Hippocampal formation (tissue), 2 donors: ENCODE measurements around the gene NAV1.
"Not testable (repeated sequence)": the region's sequence is repeated elsewhere in the genome, so short reads cannot be mapped to it uniquely, and the experiment has no call there.

Experiments used
- DNase-seq, 2 donors: peaks; one replicate each; lab custom pipeline; 2025; lab: John Stamatoyannopoulos, UW

Gene NAV1

DNA sequence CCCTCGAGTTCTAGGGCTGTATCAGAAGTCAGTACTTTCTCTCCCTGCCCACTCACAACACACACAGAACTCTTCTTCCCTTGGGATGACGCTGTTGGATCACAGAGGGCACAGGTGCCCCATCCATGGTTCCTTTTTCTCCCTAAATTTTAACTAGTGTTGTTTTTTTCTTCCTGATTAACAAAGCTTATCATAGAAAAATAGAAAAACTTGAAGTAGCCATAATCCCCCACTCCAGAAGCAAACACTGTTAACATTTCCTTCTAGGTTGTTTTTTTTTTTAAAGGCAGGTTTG is 27.5 kb downstream of the NAV1 start:
- no peak for DNase-seq

DNA sequence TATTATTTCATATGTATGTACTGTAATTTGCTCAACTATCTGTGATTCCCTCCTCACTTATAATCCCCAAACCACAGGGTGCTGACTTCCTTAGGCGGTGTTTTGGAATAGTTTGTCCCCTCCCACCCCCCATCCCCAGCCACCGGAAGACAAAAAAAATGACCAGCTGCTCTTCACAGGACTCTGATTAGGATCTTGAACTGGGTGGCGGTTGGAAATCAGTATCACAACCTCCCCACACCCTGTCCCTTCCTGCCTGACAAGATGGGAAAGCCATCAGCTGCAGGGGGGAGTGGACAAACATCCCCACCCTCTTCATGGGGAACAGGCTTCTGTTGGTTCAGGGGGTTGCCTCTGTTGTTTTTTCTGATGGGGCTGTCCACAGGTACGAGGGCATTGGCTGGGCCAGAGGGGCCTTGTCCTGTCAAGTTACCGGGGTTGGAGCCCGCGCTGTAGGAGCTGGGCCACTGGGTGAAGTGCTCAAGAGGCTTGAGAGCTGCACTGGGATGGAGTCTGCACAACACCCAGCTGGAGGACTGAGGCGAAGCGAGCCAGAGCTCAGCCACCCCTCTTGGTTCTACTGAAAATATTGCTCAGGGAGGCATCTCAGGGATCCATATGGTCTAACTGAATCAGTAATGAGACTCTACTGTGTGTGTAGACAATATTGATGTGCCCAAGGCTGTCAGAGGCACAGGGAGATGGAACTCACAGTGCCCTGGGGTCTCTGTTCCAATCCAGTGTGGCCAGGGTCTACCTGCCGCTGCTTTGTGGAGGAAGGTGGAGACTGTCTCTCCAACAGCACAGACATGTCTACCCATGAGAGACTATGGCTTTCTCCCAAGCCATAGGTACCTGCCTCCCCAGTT is 28.2 kb downstream of the NAV1 start:
- DNase-seq = no peak

DNA sequence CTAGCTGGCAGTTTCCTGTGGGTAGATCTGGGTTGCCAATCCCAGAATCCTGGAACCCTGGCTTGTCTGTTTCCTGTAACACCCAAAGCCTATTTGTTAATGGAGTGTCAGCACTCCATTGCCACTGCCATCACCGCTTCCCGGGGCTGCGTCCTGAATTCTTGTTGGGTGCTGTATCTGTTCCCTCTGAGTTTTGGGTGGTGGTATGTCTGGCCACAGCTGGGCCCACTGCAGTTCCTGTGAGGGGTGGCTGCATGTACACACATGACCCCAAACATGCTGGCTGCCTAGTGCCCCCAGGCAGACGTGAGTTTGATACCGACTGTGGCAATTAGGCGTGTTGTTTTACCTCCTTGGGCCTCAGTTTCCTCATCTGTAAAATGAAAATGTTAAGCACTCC is 29.3 kb downstream of the NAV1 start:
- DNase-seq = no peak

GRCh38 chr1:201568859-201569294 is 29.9 kb downstream of the NAV1 start:
- DNase-seq = no peak

DNA sequence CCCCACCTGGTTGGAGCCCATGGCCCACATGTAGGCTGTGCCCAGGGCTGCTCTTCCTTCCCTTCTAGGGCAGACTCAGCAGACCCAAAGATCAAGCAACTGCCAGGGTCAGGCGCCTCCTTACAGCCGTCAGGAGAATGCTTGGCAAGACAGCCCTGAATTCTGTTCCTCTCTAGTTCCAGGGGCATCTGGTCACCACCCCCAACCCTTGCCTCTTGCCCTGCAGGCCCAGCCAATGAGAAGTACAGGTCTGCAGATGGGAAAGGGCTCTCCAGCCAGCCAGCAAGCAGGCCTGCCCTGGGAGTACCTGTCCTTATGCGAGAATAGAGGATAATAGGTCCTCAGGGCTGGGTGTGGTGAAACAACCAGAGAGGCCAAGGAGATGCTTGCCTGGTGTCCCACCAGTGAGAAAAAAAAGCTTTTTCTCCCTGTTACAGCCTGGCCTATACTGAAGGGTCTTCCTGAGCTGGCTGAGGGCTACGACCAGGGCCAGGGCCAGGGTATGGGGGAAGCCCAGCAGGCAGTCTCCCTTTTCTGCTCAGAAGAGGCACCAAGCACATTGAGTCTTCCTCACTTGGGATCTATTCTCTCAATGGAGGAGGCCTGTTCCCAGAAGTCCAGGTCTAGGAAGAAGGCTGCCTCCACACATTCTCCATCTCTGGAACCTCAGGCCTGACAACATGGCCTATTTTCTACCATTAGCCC is 31.4 kb downstream of the NAV1 start:
- no peak for DNase-seq

DNA sequence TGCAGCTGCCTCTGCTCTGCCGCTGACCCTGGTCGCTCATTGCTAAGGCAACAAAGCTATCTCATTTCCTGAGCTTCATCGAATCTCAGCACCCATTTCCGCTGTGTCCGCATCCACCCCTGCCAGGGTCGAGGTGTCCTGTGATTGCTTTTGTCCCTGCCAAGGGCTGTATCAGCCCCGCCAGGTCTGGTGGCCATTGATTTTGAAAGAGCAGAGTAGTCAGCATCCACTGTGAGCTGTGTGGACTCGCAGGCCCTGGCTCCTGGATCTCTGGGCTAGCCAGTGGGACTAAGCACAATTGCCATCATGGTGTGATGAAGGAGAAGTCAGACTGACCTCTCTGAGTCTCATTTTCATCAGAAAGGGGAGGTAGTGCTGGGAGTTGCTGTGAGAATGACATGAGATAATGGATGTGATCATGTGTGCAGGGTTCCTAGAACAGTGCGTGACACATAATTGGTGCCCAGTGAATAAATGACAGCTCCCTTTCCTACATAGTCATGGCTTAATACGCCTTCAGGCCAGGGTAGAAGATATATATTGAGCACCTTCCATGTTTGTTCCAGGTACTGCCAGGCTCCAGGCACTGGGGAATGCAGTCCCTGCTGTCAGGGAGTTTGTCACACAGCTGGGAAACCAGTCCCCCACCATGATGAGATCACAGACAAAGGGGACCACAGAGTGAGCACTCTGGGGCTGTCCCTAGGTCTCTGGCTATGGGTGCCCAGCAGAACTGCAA is 32.1 kb downstream of the NAV1 start:
- no peak for DNase-seq

- DNase-seq = no peak
Observed at GRCh38 chr1:201573030-201573429, 34.1 kb downstream of the NAV1 start.

DNA sequence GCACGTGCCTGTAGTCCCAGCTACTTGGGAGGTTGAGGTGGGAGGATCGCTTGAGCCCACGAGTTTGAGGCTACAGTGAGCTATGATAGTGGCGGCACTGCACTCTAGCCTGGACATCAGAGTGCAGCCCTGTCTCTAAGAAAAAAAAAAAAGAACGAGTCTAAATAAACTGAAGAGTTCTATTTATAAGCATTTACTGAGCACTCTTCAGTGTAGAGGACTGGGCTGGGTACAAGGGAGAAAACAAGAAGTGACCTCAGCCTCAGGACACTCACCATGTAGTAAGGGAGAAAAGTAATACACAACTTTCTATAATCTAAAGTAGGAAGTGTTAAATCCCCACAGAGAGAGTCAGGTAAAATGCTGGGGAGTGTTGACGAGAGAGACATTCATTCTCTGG is 35.0 kb downstream of the NAV1 start:
- DNase-seq = no peak

- DNase-seq = no peak
Observed at GRCh38 chr1:201575912-201576311, 37.0 kb downstream of the NAV1 start.

DNA sequence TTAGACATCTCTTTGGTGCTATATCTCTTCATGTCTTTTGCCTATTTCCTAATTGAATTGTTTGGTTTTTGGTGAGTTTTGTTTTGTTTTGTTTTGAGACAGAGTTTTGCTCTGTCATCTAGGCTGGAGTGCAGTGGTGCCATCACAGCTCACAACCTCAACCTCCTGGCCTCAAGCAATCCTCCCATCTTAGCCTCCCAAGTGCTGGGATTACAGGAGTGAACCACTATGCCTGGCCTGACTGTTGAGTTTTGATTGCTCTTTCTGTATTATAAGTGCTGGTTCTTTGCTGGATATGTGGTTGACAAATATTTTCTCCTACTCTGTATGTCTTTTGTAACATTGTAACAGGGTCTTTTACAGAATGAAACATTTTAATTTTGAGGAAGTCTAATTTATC is 38.0 kb downstream of the NAV1 start:
- DNase-seq = no peak

DNA sequence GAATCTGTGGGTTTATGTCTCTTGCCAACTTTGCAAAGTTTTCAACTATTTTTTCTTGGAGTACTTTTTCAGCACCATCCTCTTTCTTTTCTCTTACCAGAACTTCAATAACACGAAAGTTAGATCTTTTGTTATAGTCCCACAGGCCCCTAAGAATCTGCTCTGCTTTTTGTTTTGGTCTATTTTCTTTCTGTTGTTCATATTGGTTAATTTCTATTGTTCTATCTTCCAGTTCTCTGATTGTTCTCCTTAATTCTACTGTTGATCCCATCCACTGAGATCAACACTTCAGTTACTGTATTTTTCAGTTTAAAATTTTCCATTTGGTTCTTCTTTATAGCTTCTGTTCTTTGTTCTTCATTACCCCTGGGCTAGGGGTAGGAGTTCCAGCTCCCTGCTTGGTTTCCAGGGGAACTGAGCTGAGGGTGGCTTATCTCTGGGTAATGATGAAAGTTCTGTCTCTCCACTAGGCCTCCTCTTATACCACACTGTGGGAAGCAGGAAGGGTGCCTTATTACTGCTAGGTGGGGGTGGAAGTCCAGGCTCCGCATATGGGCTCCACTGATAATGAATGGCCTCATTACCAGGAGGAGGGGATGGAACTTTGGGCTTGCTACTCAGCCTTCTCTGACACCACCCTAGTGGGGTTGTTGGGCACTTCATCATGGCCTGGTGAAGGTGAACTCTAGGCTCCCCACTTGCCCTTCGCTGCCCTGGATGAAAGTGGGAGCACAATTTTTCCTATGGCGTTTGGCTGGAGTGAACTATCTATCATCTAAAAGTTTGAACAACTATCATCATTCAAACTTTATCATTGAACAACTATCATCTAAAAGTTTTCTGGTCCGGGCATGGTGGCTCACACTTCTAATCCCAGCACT is 39.3 kb downstream of the NAV1 start:
- no peak for DNase-seq

DNA sequence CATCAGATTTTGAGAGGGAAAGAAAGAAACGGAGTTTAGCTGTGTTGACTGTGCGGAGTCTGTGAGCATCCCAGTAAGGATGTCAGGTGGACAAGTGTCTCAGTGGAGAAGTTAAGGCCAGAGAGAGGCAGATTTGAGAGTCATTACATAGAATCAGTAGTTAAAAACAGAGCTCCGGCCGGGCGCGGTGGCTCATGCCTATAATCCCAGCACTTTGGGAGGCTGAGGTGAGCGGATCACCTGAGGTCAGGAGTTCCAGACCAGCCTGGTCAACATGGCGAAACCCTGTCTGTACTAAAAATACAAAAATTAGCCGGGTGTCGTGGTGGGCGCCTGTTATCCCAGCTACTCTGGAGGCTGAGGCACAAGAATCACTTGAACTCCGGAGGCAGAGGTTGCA is 42.4 kb downstream of the NAV1 start:
- not testable (repeated sequence) for DNase-seq

DNA sequence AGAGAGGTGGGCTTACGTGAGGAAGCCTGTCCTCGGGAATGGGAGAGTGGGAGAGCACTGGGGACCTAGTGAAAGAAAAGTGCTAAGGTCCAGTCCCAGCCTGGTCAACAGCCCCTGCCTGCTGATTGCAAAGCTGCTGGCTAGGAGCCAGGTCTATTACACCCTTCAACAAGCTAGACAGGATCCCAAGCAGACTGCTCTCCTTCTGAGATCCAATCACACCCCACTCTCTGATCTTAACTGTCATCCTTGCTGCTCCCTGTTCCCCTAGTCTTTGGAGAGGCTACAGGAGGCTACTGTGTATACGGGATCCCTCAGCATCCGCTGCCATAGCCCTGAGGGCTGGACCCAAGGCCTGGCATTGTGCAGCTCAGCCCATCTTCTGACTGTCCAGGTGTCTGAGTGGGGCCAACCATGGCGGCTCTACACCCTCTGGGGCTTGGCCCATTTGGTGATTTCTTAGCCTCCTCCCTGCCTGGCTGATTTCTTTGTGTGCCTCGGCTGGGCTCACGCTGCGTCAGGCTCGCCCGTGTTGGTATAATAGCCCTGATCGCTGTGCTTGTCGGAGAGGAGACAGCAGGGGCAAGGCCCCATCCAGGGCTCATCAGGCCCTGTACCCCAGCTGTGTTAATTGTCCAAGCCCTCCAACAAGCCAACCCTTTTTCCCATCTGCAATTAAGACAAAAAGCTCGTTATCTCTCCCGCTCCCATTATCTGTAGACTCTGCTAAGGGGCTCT is 43.9 kb downstream of the NAV1 start:
- DNase-seq = no peak

GRCh38 chr1:201583663-201584062 is 44.7 kb downstream of the NAV1 start:
- no peak for DNase-seq

DNA sequence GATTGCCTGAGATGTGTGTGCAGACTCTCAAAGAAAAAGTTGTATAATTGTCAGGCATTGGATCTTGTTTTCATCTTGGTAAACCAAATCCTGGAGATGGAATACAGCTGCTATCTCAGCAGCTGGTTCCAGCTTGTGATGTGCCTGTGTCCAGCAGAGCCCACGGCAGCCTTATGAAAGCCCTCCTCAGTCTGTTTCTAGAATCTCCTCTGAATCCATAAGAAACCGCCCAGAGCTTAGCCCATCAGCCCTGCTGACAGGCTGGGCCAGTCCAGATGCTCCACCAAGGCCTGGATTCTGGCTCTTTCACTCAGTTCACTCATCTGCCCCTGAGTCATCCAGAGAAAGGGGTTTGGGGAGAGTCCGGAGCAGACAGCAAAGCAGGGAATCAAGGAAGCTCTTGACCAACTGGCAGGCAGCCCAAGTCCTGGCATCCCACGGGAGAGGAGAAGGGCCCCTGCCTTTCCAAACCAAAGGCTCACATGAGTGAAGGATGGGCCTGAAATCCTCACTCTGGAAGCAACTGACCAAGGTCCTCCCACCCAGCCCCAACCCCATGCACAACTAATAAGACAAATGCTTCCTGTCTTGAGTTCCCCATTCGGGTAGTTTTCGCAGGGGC is 45.7 kb downstream of the NAV1 start:
- DNase-seq = no peak

GRCh38 chr1:201585093-201585483 is 46.2 kb downstream of the NAV1 start:
- no peak for DNase-seq

DNA sequence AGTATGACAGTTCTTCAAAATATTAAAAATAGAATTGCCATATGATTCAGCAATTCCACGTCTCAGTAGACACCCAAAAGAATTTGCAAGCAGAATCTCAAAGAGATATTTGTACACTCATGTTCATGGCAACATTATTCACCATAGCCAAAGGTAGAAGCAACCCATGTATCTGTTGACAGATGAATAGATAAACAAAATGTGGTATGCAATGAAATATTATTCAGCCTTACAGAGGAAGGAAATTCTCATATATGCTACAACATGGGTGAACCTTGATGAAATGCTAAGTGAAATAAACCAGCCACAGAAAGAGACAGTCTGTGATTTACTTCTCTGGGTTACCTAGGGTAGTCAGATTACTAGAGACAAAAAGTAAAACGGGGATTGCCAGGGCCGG is 47.0 kb downstream of the NAV1 start:
- DNase-seq = no peak

DNA sequence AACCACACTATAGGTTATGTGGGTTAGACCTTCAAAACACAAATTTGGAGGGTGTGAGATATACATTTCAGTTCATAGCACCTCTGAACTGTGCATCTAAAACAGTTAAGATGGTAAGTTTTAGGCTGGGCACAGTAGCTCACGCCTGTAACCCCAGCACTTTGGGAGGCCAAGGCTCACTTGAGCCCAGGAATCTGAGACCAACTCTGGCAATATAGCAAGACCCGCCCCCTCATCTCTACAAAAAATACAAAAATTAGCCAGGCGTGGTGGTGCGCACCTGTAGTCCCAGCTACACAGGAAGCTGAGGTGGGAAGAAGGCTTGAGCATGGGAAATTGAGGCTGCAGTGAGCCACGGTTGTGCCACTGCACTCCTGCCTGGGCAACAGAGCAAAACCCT is 47.9 kb downstream of the NAV1 start:
- no peak for DNase-seq

DNA sequence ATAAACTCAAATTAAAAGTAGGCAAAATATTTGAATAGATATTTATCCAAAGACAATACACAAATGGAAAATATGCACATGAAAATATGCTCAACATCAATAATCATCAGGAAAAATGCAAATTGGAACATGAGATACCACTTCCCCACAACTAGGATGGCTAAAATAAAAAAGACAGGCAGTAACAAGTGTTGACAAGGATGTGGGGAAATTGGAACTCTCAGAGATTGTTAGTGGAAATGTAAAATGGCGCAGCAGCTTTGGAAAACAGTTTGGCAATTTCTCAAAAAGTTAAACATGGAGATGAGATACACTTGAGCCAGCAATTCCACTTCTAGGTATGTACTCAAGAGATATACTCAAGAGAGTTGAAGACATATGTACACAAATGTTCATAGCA is 48.8 kb downstream of the NAV1 start:
- DNase-seq = no peak
